Body of pancreas (tissue), 4 donors: ENCODE measurements around the gene NR1I2.

Experiments used
- CTCF ChIP-seq, 7 experiments: fragments of 450-650 bp in 4 of 7; fragments of 200-600 bp in 3 of 7; sonication (generic) in 3 of 7; IDR thresholded peaks; one replicate each; pipeline ENCODE4 v1.5.1; 2016 to 2019; ENCODE audit warnings: antibody characterized with exemption in 7 of 7
- POLR2A ChIP-seq, 3 donors: fragments of 450-650 bp; IDR thresholded peaks; one replicate each; pipeline ENCODE4 v1.6.1; 2016; ENCODE audit warnings: antibody characterized with exemption in 3 of 3, mild to moderate bottlenecking in 2 of 3

GRCh38 chr3:119858957-119859356 is 77.1 kb downstream of the NR1I2 start:
- no peak for TF ChIP-seq POLR2A (IDR thresholded peaks at IDR 0.05)
- TF ChIP-seq CTCF (IDR thresholded peaks at IDR 0.05), result no peak
